ENCODE measurements around the gene ADCY3. TPM values are rescaled to one million over a fixed set of nuclear protein-coding genes. Genes with fewer than 3 reads are reported as not detected.

Gene ADCY3
- total and polyA plus RNA-seq, 2 of the 13 experiments (the other 11 are each of a cell fraction or from before 2014, with no cell fraction given) = 0.11 to 0.61 TPM

DNA sequence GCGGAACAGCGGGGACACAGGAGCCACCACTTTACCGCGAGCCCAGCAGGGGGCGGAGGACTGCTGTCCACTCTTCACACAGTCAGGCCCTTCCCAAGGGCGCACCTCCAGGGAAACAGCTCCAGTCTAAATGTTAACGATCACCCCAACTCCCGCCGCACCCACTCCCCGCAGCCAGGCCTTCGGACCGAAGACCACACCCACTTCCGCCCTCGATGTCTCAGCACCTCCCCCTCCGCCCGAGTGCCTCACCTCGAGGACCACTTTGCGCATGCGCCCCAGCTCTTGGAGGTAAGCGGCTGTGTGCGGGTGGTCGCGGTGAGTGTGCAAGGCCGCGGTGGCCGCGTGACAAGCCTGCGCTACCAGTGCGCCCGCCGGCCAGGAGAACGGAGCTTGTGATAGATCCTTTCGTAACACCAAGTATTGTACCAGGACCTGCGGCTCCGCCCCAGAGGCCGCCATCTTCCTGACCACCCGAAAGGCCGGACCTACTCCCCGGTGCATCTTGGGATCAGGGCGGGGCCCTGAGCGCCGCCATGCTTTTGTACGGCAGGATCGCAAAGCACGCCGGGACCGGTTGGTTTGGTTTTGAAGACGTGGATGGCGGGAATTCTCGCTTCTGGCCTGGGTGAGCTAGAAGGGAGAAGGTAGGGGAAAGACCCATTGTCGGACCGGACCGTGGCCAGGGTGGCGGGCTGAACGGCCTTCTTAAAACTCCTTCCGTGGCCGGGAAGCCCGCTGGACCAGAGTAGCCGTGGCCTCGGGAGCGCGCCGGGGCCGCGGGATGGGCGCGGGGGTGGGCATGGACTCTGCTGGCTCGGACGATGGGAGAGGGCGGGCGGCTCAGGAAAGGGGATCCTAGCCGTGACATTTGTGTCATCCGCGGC is 126.9 kb downstream of the ADCY3 start, which contains the start of the genes CENPO and PTRHD1 (continued):
- TF ChIP-seq YEATS2 (CRISPR knock-in tag; IDR thresholded peaks at IDR 0.05; ENCODE audit: borderline replicate concordance) (peak; percentile 92), TAF1 (CRISPR knock-in tag; IDR thresholded peaks at IDR 0.05) (peak; percentile 97), SYNCRIP (IDR thresholded peaks at IDR 0.05; ENCODE audit: insufficient read depth, low read depth, low read length) (no peak), ZNF496 (CRISPR knock-in tag; IDR thresholded peaks at IDR 0.05; ENCODE audit: insufficient replicate concordance) (no peak), ARID4A (CRISPR knock-in tag; IDR thresholded peaks at IDR 0.05; ENCODE audit: borderline replicate concordance) (peak; percentile 98), ATRX (CRISPR knock-in tag; IDR thresholded peaks at IDR 0.05; ENCODE audit: borderline replicate concordance) (no peak; the same call in 1 of the 2 replicates), NFAT5 (CRISPR knock-in tag; IDR thresholded peaks at IDR 0.05) (no peak; the same call in none of the 2 replicates), GABPB1 (CRISPR knock-in tag; IDR thresholded peaks at IDR 0.05) (peak; percentile 93), MXD4 (CRISPR knock-in tag; IDR thresholded peaks at IDR 0.05) (peak; percentile 93), ZEB1 (IDR thresholded peaks at IDR 0.05; ENCODE audit: insufficient replicate concordance, low read depth) (no peak), TCF12 (IDR thresholded peaks at IDR 0.05) (no peak), TCF12 (CRISPR knock-in tag; IDR thresholded peaks at IDR 0.05) (peak; percentile 61; the same call in 1 of the 2 replicates), PPARG (CRISPR knock-in tag; conservative IDR thresholded peaks at IDR 0.05) (peak; percentile 18; the same call in 1 of the 2 replicates)
- TF ChIP-seq, protein P1, sequence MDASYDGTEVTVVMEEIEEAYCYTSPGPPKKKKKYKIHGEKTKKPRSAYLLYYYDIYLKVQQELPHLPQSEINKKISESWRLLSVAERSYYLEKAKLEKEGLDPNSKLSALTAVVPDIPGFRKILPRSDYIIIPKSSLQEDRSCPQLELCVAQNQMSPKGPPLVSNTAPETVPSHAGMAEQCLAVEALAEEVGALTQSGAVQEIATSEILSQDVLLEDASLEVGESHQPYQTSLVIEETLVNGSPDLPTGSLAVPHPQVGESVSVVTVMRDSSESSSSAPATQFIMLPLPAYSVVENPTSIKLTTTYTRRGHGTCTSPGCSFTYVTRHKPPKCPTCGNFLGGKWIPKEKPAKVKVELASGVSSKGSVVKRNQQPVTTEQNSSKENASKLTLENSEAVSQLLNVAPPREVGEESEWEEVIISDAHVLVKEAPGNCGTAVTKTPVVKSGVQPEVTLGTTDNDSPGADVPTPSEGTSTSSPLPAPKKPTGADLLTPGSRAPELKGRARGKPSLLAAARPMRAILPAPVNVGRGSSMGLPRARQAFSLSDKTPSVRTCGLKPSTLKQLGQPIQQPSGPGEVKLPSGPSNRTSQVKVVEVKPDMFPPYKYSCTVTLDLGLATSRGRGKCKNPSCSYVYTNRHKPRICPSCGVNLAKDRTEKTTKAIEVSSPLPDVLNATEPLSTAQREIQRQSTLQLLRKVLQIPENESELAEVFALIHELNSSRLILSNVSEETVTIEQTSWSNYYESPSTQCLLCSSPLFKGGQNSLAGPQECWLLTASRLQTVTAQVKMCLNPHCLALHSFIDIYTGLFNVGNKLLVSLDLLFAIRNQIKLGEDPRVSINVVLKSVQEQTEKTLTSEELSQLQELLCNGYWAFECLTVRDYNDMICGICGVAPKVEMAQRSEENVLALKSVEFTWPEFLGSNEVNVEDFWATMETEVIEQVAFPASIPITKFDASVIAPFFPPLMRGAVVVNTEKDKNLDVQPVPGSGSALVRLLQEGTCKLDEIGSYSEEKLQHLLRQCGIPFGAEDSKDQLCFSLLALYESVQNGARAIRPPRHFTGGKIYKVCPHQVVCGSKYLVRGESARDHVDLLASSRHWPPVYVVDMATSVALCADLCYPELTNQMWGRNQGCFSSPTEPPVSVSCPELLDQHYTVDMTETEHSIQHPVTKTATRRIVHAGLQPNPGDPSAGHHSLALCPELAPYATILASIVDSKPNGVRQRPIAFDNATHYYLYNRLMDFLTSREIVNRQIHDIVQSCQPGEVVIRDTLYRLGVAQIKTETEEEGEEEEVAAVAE (CRISPR knock-in tag; IDR thresholded peaks at IDR 0.05; ENCODE audit: borderline replicate concordance) = peak; percentile 47; the same call in 1 of the 2 replicates

Measured in HepG2 (cell line).